ENCODE results near the gene ADGRL4. TPM values are rescaled to one million over a fixed set of nuclear protein-coding genes. Genes with fewer than 3 reads are reported as not detected.

Gene ADGRL4
- total RNA-seq = not detected in 2 replicates

DNA sequence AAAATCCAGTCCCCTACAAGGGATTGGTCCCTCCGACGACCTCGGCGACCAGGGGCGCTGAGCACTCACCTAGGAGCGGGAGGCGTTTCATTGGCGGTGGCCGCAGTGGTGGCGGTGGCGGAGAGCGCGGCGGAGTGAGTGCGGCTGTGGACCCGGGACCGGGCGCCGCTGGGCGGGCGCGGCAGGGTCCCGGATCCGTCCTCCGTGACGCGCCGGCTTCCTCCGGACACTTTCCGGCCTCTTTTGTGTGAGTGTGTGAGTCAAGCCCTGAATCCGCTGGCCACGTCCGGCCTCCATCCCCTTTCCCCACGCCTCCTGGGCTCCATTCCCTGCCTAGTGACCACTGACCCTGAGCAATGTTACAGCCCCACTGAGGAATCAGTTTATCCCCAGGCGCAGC lies at the start of gene ADGRL4:
ADGRL4 (minus strand) TSS at position 167 of the 400 bp plus-strand sequence; CDS start at position 91, 76 bp downstream.
- no peak for DNase-seq
- Mint-ChIP-seq H3K4me1 (no peaks in the 10 kb centered on the region), H3K4me3 (no peak within 1 kb of the TSS), H3K27ac (no peak within 1 kb of the TSS), H3K27me3 (peaks cover 5% of the 10 kb centered on the region), H3K9me3 (peaks cover 3% of the 10 kb centered on the region), H3K36me3 (ENCODE audit: low read depth) (no peaks in the 10 kb centered on the region)
- intact Hi-C loops (cut with micrococcal nuclease) = no loop called here

DNA sequence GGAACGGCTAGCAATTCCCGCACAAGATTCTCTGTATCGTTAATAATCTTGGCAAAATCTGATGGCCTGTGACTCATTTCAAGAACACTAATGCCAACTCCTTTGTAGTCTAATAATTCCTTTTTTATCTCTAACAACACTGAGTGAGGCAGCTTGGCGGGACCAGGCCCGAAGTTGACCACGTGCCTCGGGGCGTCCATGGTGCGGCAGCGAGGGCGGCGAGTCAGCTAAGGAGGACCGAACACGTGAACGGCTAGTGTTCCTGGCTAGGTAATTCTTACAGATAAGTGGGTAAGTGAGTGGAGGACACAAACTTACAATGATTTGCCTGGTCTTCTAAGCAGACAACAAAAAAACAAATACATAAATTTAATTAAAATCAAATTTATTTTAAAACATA lies 49.3 kb upstream of the ADGRL4 start:
- Mint-ChIP-seq H3K27me3 (no peaks in the 10 kb centered on the region), H3K9me3 (peaks cover 9% of the 10 kb centered on the region)
- intact Hi-C loops (cut with micrococcal nuclease) = no loop called here

DNA sequence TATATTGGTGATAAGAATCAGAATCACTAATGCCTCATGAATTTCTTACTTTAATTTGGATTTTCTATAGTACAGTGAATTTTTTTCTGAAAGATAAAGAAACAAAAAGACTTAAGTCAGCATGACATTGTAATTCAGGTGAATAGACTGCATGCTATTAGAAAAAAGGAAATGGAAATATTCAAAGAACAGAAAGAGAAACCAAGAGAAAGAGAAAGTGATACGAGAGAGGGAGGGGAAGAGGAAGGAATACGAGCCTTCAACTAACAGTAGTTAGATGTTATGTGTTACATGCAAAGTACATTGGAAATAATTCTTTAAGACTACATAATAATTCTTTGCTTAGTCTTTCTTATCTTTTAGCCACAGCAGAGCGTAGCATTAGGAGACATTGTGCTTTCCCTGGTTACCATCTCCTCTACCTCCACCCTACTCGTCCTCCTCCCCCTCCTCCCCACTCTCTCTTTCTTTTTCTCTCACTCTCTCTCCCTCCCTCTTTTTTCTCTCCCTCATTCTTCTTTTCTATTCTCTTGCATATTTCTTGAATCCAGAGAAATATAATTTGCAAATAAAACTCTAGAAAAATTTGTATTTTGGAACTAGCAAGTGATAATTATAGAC lies 46.4 kb upstream of the ADGRL4 start:
- H3K27ac Mint-ChIP-seq = no peak overlapping the region
- intact Hi-C loops (cut with micrococcal nuclease) = no loop called here
- no peaks in the 10 kb centered on the region for H3K27me3 Mint-ChIP-seq
- DNase-seq = no peak
- peak overlapping the region; percentile 66 for H3K4me3 Mint-ChIP-seq
- H3K9me3 Mint-ChIP-seq = peaks cover 9% of the 10 kb centered on the region
- H3K36me3 Mint-ChIP-seq (ENCODE audit: low read depth) = no peaks in the 10 kb centered on the region
- peaks cover 4% of the 10 kb centered on the region for H3K4me1 Mint-ChIP-seq

More for the DNA sequence above, 49.3 kb upstream of the ADGRL4 start:
- Mint-ChIP-seq H3K4me3 (no peak overlapping the region), H3K27ac (no peak overlapping the region), H3K36me3 (ENCODE audit: low read depth) (no peaks in the 10 kb centered on the region), H3K4me1 (peaks cover 4% of the 10 kb centered on the region)
- DNase-seq = no peak

DNA sequence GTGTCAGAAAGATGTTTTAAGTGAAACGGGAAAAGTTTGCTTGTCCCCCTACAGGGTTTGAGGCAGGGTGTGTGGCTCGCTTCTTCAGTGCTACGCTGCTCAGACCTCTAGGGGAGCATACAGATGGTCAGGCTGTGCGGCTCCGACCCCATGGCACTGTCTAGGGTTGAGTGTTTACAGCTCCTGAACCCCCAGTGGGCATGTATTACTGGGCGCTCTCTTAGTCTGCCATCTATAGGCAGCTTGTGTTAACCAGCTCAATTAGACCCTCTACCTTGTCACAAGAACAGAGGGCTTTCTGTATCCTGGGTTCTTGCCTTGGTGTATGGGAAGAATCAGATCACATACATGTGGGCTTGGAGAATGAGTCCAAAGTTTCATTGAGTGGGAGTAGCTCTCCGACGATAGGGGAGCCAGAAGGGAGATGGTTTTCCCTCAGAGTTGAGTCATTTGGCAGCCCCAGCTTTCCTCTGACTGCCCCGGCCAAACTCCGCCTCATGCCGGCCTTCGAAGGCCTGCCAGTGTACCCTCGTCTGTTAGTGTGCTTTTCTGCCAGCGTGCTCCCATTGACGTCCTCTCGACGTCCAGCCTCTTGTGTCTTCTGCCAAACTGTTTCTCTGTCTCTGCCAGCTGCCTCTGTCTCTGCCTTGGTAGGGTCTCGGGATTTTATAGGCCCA lies 38.6 kb upstream of the ADGRL4 start:
- no peak for DNase-seq
- Mint-ChIP-seq H3K4me3 (no peak overlapping the region), H3K27ac (no peak overlapping the region), H3K4me1 (peaks cover 2% of the 10 kb centered on the region), H3K27me3 (no peaks in the 10 kb centered on the region), H3K36me3 (ENCODE audit: low read depth) (no peaks in the 10 kb centered on the region), H3K9me3 (no peaks in the 10 kb centered on the region)
- intact Hi-C loops (cut with micrococcal nuclease) = loop anchor here (5.0 to 10.0 kb wide), 2 partner anchors 400 to 1043 kb away; partner anchors contain the start of genes DNAJB4 and IFI44

DNA sequence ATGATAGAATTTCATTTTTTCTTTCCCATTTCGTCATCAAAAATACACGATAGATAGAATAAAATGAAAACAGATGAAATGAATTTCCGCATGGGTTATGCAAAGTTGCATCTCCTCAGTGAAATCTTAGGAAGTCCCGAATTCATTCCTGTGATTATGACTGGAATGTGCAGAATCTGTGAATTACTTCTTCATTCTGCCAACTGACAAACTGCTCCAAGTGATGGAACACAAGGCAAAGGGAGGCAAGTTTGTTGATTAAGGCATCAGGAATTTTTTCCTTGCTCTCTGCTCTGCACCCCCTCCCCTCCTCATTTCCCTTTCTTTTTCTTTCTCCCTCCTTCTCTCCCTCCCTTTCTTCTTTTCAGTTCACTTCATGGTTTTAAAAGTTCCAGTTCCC lies 37.0 kb upstream of the ADGRL4 start:
- intact Hi-C loops (cut with micrococcal nuclease) = loop anchor here (5.0 to 10.0 kb wide), 2 partner anchors 399 to 1041 kb away; partner anchors contain the start of genes DNAJB4 and IFI44
- H3K9me3 Mint-ChIP-seq = no peaks in the 10 kb centered on the region
- H3K4me3 Mint-ChIP-seq = no peak overlapping the region
- H3K4me1 Mint-ChIP-seq = peaks cover 3% of the 10 kb centered on the region
- no peaks in the 10 kb centered on the region for H3K36me3 Mint-ChIP-seq (ENCODE audit: low read depth)
- no peaks in the 10 kb centered on the region for H3K27me3 Mint-ChIP-seq
- no peak for DNase-seq
- H3K27ac Mint-ChIP-seq = no peak overlapping the region

DNA sequence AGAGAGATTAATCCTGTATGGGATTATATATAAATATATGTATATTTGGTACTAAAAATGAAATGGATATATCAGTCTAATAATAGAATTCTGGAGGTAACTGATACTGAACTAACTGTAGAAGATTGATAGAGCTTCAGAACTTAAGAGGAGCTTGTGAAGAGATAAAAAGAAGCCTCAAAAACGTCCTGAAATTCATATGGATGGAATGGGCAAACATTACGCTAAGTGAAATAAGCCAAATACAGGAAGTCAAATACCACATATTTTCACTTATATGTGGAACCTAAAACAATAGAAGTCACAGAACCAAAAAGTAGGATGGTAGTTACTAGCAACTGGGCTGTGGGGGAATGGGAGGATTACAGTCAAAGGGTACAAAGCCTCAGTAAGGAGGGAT lies 36.0 kb upstream of the ADGRL4 start:
- H3K27me3 Mint-ChIP-seq = no peaks in the 10 kb centered on the region
- peaks cover 3% of the 10 kb centered on the region for H3K4me1 Mint-ChIP-seq
- intact Hi-C loops (cut with micrococcal nuclease) = loop anchor here (5.0 to 10.0 kb wide), 2 partner anchors 398 to 1040 kb away; partner anchors contain the start of genes DNAJB4 and IFI44

DNA sequence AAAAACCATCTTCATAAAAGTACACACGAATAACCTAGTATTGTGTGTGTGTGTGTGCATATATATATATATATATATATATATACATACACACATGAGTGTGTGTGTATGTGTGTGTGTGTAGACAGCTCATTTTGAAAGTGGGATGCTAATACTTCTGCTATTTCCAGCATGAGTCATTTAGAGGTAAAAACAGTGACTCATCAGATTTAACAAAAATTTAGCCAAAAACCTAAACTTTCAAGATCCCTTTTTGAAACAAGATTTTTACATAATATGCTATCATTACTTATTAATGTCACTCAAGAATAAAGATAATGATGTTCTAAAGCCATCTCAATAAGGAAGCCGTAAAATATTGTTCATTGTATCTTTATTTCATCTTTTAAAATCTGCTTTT lies 35.6 kb upstream of the ADGRL4 start:
- no peaks in the 10 kb centered on the region for H3K27me3 Mint-ChIP-seq
- no peaks in the 10 kb centered on the region for H3K36me3 Mint-ChIP-seq (ENCODE audit: low read depth)
- H3K4me3 Mint-ChIP-seq = no peak overlapping the region
- intact Hi-C loops (cut with micrococcal nuclease) = loop anchor here (5.0 to 10.0 kb wide), 2 partner anchors 397 to 1040 kb away; partner anchors contain the start of genes DNAJB4 and IFI44
- no peak for DNase-seq
- H3K4me1 Mint-ChIP-seq = peaks cover 3% of the 10 kb centered on the region
- no peak overlapping the region for H3K27ac Mint-ChIP-seq
- H3K9me3 Mint-ChIP-seq = peaks cover 11% of the 10 kb centered on the region

More for the DNA sequence above, 36.0 kb upstream of the ADGRL4 start:
- peaks cover 6% of the 10 kb centered on the region for H3K9me3 Mint-ChIP-seq
- H3K27ac Mint-ChIP-seq = no peak overlapping the region
- no peaks in the 10 kb centered on the region for H3K36me3 Mint-ChIP-seq (ENCODE audit: low read depth)
- DNase-seq = no peak
- H3K4me3 Mint-ChIP-seq = no peak overlapping the region

DNA sequence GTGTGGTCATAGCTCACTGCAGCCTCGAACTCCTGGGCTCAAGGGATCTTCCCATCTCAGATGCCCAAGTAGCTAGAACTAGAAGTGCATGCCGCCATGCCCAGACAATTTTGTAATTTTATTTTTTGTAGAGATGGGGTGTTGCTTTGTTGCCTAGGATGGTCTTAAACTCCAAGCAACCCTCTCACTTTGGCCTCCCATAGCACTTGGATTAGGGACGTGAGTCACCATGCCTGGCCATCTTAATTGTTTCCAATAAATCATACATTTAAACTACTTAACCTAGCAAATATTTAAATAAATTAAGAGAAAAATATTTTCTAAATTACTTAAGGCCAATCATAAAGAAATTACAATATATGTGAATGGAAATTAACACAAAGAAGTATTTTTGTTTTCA lies 35.1 kb upstream of the ADGRL4 start:
- no peaks in the 10 kb centered on the region for H3K27me3 Mint-ChIP-seq
- H3K36me3 Mint-ChIP-seq (ENCODE audit: low read depth) = no peaks in the 10 kb centered on the region
- no peak for DNase-seq
- H3K27ac Mint-ChIP-seq = no peak overlapping the region
- intact Hi-C loops (cut with micrococcal nuclease) = loop anchor here (5.0 to 10.0 kb wide), 2 partner anchors 397 to 1039 kb away; partner anchors contain the start of genes DNAJB4 and IFI44
- H3K4me3 Mint-ChIP-seq = no peak overlapping the region
- peaks cover 11% of the 10 kb centered on the region for H3K9me3 Mint-ChIP-seq
- peaks cover 3% of the 10 kb centered on the region for H3K4me1 Mint-ChIP-seq

DNA sequence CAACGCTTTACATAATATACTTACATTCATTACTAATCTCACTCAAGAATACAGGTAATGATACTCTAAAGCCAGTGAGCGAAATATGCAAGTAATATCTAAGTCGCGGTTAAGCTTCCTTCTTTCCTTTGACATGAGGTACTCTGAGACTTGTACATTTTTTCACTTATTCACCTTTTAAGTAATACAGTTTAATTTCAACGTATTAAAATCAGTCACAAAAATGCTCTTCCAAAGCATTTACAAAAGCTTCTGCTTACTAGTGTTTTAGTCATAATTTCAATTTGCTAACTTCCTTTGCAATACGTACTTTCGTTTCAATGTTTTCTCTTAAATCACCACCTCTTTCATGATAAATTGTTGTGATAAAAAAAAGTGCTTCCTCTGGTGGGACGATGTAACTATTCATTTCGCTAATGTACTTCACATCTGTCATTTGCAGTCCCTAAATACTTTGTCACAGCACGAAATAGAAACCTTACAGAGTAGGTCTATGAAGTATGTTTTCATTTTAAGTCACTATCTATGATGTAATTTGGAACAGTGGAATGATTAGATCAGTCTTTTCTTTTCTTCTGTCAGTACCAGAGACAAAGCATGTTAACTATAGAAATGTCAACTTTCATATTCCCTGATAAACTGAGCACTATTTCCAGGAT lies 34.0 kb upstream of the ADGRL4 start:
- Mint-ChIP-seq H3K4me1 (peaks cover 3% of the 10 kb centered on the region), H3K4me3 (peak overlapping the region; percentile 61), H3K9me3 (peaks cover 11% of the 10 kb centered on the region), H3K27me3 (no peaks in the 10 kb centered on the region), H3K36me3 (ENCODE audit: low read depth) (no peaks in the 10 kb centered on the region), H3K27ac (no peak overlapping the region)
- intact Hi-C loops (cut with micrococcal nuclease) = loop anchor here (5.0 to 10.0 kb wide), 2 partner anchors 396 to 1038 kb away; partner anchors contain the start of genes DNAJB4 and IFI44
- DNase-seq = no peak

DNA sequence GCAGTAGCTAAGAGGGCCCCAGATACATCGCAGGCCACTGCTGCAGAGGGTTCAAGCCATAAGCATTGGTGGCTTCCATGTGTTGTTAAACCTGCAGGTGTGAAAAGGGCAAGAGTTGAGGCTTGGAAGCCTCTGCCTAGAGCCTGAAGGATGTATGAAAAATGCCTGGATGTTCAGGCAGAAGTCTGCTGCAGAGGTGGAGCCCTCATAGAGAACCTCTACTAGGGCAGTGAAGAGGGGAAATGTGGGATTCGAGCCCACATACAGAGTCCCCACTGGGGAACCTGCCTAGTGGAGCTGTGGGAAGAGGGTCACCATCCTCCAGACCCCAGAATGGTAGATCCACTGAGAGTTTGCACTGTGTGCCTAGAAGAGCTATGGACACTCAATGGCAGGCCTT lies 30.6 kb upstream of the ADGRL4 start:
- intact Hi-C loops (cut with micrococcal nuclease) = no loop called here
- H3K4me1 Mint-ChIP-seq = peaks cover 3% of the 10 kb centered on the region
- H3K36me3 Mint-ChIP-seq (ENCODE audit: low read depth) = no peaks in the 10 kb centered on the region
- DNase-seq = no peak
- no peaks in the 10 kb centered on the region for H3K27me3 Mint-ChIP-seq
- H3K9me3 Mint-ChIP-seq = peaks cover 11% of the 10 kb centered on the region
- H3K27ac Mint-ChIP-seq = no peak overlapping the region
- H3K4me3 Mint-ChIP-seq = no peak overlapping the region

DNA sequence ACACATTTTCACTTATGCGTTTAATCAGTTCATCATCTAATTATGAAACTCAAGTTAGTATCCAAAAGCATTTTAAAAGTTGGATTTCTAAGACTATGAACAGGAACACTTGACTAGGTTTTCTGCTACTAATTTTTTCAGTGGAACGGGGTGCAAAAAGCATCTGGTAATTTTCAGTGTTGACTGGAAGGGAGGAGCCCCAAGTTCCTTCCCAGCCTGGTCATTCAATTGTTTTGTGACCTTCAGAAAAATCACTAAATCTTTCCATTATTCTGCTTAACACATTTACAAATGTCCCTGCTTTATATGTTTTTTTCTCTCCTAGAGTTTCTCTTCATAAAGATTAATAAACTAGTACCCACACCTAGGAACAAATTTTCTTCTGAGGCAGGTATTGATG lies 6.0 kb upstream of the ADGRL4 start:
- no peak overlapping the region for H3K4me3 Mint-ChIP-seq
- H3K27me3 Mint-ChIP-seq = no peaks in the 10 kb centered on the region
- no peaks in the 10 kb centered on the region for H3K36me3 Mint-ChIP-seq (ENCODE audit: low read depth)
- H3K9me3 Mint-ChIP-seq = peaks cover 3% of the 10 kb centered on the region
- no peak overlapping the region for H3K27ac Mint-ChIP-seq
- intact Hi-C loops (cut with micrococcal nuclease) = no loop called here
- no peak for DNase-seq
- H3K4me1 Mint-ChIP-seq = no peaks in the 10 kb centered on the region

DNA sequence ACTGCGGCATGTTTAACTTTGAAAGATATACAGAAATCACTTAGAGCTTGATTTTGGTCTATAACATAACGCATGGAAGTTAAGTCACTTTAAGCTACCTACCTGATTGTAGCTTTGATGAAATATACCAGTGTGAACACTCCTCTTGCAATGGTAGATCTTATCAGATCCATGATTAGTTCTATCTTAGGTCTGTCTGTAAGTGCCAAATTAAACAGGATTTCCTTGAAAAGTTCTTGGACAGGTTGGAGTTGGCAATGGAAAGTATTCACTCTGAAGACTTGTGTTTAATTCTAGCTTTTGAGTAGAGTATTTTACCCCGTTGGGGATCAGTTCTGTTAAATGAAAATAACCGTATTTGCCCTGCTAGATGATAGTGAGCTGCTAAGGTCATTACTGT lies 4.1 kb upstream of the ADGRL4 start:
- DNase-seq = no peak
- Mint-ChIP-seq H3K4me3 (no peak overlapping the region), H3K27me3 (peaks cover 5% of the 10 kb centered on the region), H3K27ac (no peak overlapping the region), H3K4me1 (no peaks in the 10 kb centered on the region), H3K36me3 (ENCODE audit: low read depth) (no peaks in the 10 kb centered on the region), H3K9me3 (peaks cover 3% of the 10 kb centered on the region)
- intact Hi-C loops (cut with micrococcal nuclease) = no loop called here

DNA sequence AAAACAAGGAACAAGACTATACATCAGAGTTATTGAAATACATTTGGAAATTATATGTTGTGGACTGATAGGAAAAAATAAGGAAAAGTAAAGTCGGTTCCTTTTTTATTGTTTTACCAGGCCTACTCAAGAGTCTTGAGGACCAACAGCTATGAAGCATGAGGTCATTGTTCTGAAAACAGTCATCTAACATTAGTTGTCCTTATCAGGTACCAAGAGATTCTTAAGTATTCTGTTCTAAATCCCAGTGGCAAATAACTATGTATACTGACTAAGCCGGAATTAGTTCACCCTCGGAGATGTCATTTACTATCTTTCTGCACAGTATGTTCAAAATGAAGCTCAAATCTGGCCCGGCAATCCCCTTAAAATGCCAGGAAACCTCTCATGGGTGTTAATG lies 585 bp downstream of the ADGRL4 start:
- no peak overlapping the region for H3K27ac Mint-ChIP-seq

DNA sequence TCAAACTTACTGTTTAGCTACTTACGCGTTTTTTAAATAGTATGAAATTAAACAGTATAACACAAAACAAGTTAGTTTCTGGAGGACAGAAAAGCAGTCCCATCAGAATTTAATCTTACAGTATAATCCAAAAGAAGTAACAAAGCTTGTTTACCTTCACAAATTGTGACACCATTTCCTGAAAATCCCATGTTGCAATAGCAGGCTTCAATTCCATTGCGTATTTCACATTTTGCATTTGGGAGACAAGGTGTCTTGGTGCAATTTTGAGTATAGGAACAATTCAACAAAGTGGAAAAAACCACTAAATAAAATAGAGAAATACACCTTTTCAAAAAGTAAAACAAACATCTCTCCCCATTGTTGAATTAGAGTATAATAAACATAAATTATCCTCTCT lies 1.6 kb downstream of the ADGRL4 start:
- intact Hi-C loops (cut with micrococcal nuclease) = no loop called here
- Mint-ChIP-seq H3K36me3 (ENCODE audit: low read depth) (no peaks in the 10 kb centered on the region), H3K4me1 (no peaks in the 10 kb centered on the region), H3K27ac (no peak overlapping the region), H3K27me3 (peaks cover 5% of the 10 kb centered on the region), H3K9me3 (peaks cover 3% of the 10 kb centered on the region), H3K4me3 (no peak overlapping the region)
- DNase-seq = no peak

More for the DNA sequence above, 585 bp downstream of the ADGRL4 start:
- peaks cover 3% of the 10 kb centered on the region for H3K9me3 Mint-ChIP-seq
- H3K4me3 Mint-ChIP-seq = no peak overlapping the region
- DNase-seq = no peak
- intact Hi-C loops (cut with micrococcal nuclease) = no loop called here
- no peaks in the 10 kb centered on the region for H3K36me3 Mint-ChIP-seq (ENCODE audit: low read depth)
- peaks cover 5% of the 10 kb centered on the region for H3K27me3 Mint-ChIP-seq
- no peaks in the 10 kb centered on the region for H3K4me1 Mint-ChIP-seq

Measured in activated CD4-positive, alpha-beta T cell treated with anti-CD3 and anti-CD28 coated beads, Interleukin-2, amount 10 ng/mL, durations not matched to agents 24 days and 14 days (primary cell).